ENCODE measurements around the gene LRRC15.

LRRC15 gene

DNA sequence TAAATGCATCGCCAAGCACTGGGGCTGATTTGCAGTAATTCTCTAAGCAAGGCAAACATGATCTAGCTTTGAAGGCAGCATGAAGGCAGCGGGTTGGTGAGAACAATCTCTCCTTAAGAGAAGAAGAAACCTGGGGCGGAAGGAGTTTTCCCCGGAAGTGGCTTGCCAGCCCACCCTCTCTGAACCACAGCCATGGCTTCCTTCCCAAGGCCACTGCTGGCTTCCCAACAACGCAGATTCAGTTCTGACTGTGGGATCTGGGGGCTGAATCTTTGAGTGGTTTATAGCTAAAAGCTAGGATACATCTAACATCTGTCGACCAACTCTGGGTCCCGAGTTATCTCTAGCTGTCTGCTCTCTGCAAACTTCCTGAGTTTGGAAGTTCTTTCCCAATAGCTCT is 14.2 kb downstream of the LRRC15 start:
- DNase-seq, result no peak

DNA sequence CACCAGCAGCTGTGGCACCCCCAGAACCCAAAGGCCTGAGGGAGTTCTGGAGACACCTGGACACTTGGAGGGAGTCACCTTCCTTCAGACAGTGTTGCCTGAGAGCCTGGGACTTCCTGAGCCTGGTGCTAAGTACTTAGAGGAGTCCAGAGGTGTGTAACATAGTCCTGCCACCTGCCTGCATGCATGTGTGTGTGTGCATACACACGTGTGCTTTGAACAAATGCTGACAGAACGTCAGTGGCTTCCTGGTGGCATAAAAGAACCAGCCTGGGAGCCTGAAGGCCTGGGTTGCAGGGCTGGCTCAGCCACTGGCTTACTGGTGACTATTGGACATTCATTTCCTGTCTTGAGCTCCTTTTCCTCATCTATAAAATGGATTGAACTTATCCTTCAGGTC is 15.2 kb downstream of the LRRC15 start:
- no peak for DNase-seq

DNA sequence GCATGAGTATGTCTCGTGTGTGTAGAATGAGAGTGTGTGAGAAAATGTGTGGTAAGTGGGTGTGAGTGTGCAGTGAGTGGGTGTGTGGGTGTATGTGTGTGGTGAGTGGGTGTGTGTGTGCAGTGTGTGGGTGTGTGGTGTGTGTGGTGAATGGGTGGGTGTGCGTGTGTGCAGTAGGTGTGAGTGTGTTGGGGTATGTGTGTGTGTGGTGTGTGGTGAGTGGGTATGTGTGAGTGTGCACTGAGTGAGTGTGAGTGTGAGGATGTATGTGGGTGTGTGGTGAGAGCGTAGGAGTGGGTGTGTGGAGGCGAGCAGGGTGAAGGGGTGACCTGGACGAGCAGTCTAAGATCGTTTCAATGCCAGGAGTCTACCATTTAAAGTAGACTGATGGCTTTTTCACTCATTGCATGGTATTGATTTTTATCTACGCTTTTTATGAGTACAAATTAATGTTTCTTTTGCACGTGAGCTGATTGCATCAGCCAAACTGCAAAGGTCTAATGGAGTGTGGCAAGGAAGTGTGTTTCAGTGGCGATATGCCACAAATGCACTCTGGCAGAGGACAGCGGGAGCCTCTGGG is 16.8 kb downstream of the LRRC15 start:
- DNase-seq, result no peak

DNA sequence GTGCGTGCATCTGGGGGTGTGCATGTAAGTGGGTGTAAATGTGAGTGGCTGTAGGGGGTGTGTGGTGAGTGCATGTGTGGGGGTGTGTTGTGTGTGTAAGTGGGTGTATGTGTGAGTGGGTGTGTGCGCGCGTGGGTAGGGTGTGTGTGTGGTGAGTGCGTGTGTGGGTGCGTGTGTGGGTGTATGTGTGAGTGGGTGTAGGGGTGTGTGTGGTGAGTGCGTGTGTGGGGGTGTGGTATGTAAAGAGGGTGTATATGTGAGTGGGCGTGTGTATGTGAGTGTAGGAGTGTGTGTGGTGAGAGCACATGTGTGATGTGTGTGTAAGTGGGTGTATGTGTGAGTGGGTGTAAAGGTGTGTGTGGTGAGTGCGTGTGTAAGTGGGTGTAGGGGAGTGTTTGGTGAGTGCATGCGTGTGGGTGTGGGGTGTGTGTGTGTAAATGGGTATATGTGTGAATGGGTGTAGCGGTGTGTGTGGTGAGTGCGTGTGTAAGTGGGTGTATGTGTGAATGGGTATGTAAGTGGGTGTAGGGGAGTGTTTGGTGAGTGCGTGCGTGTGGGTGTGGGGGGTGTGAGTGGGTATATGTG is 17.5 kb downstream of the LRRC15 start:
- DNase-seq, result no peak

DNA sequence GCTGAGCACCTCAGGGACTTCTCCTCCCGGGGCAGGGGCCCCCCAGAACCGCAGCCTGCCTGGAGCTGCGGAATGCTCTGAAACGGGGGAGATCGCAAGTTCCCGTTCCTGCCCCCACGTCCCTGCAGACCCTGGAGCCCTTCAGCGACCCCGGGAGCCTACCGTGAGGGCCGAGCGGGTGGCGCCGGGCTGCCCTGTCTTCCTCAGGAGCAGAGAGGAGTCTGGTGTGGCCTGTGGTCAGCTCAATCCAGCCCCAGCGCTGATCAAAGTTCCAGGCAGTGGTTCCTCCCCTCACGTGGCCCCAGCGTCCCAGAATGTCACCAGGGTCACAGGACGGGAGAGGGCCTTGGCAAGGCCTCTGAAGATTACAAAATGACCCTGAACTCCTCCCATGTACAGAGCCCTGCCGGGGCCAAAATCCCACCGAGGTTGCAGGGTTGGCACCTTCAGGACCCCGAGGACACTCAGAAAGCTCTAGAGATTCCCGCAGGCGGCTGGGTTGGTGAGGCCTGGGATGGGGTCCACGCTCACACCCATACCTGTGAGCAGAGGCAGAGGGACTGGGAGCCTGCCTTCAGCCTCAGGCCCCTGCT is 18.4 kb downstream of the LRRC15 start, which contains the start of gene CPN2:
Gene CPN2, minus strand, starts transcription at position 249 of the 593 bp plus-strand sequence. CDS start 8,626 bp downstream, outside the sequence.
- no peak for DNase-seq

DNA sequence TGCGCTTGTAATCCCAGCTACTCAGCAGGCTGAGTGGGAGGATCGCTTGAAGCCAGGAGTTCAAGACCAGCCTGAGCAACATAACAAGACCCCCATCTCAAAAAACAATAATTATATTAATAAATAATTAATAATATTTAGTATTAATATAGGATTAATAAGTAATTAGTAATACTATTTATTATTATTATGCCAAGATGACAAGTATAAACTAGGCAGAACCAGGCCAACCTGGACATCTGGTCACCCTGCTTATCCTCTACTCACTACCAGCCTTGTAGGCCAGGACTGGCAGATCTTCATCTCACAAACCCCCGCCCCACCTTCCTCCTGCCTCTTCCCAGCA is 18.8 kb downstream of the LRRC15 start:
- DNase-seq, result no peak

DNA sequence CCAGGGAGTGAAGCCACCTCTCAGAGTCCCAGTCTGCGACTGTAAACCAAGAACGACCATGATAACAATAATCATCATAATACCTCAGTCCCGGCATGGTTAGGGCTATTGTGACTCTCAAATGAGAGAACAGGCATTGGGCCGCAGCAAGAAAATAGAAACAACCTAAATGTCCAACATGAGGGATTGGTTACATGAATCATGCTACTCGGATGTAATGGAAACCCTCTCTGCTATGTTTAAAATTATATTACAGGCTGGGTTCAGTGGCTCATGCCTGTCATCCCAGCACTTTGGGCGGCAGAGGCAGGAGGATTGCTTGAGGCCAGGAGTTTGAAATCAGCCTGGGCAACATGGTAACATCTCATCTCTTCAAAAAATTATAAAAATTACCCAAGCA is 21.2 kb downstream of the LRRC15 start:
- DNase-seq, result no peak

DNA sequence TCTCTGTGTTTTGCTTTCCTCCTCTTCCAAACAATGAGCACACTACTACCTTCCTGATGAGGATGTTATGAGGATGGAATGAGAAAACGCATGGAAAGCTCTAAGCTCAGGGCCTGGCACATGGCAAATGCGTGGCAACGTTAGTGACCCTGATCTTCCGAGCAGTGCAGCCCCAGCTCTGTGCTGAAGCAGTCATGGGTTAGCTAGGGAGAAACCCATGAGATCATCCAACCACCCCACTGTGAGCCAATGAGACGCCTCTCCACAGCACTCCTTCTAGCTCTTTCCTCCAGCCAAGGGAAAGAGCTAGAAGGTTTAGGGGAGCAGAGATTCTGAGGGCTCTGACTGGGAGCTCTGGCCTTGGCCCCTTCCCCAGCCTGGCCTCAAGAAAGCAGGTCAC is 22.9 kb downstream of the LRRC15 start:
- DNase-seq, result no peak

DNA sequence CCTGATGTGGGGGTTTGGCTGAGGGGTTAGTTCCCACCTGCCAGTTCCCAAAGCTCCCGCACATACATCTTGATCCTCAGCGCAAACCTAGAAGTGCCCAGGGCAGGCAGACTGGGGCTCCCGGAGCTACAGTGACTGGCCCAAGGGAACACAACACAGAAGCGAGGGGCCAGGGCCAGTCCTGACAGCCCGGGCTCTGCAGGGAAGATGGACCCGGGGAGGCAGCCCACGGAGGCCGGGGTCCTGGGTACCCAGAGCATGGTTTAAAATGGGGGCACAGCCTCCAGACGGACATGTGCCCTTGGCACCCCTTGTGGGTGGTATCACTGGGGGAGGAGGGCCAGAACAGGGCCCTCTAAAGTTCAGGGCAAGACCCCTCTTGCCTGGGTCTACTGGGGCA is 23.5 kb downstream of the LRRC15 start:
- no peak for DNase-seq

DNA sequence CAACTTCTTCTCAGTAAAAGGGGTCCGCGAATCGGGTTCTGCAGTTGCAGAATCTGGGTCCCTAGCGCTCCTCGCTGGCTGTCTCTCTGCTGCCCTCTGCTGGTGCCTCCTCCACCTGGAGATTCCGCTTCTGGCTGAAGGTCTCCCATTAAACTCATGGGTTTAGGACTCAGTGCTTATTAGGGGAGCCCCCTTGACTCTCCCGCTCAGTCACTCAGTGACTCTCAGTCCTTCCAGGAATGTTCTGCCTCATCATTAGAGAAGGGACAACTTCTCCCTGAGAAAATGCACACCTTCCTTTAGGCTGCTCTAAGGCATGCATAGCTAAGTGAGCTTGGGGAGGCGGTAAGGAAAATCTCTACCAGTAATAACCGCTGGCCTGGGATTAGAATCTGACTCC is 25.5 kb downstream of the LRRC15 start:
- DNase-seq, result peak; percentile 76

DNA sequence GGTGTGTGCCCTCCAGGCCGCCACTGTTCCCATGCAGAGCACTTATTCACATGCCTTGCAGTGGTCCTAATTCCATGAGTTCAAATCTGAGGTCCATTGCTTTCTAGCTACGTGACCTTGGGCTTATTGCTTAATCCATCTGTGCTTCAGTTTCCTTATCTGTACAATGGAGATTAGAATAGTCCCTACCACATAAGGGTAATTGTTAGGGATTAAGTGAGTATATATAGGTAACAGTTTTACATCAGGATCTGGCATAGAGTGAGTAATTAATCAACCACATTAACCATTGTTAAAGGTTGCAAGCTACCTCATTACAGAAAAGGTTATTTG is 26.0 kb downstream of the LRRC15 start:
- DNase-seq, result no peak

DNA sequence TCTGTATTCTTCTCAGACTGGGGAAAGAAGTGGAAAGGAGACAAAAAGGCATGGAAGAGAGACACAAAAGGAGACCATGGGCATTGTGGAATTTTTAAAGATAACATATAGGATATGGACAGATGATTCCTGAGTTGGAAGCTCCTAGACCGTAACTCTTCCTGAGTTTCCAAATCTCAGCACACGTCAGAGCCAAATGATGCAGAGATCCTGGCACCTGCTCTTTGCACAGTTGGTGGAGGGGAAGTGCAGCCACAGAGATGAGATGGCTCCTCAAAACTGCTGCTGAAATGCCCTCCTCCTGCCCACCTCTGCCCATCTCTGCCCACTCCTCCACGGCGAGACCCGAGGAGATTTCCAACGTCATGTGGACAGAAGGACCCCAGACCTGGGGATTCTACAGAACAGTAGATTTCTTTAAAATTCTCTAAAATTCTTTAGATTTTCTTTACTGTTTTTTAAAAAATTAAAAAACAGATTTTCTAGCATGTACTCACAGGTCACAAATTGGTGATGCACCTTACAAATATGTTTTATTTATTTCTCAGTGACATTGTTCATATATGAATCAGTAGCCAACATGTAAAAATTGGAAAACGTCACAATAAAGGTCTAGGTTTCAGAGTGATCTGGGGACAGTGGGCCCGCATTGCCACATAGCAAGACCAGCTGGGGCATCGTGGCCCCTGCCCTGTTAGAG is 26.5 kb downstream of the LRRC15 start:
- no peak for DNase-seq

DNA sequence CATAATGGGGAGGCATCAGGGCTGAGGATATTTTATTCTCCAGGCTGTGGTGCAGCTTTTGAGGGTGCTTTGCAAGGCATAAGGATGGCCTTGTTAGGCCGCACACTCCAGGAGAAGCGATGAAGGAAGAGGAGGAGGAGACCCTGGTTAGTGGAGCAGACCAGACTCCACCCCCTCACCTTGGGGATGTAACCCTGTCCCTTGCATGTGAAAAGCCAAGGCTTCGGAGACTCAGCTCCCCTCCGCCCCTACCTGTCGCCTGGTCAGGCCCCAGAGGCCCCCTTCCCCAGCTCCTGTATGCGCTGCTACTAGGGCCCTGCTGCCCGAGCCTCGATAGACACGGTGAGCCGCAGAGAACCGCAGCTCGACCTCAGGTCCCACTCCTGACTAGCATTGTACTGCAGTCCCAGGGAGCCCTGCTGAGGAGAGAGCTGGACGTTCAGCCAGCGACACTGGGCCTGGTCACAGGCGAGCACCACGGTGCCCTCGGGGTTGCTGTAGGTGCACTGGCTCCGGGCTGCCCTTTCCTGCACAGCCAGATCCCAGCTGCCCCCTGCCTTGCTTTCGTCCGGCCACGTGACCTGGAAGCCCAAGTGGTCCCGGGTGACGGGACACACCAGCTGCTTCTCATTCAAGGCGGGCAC is 28.7 kb downstream of the LRRC15 start:
- no peak for DNase-seq

DNA sequence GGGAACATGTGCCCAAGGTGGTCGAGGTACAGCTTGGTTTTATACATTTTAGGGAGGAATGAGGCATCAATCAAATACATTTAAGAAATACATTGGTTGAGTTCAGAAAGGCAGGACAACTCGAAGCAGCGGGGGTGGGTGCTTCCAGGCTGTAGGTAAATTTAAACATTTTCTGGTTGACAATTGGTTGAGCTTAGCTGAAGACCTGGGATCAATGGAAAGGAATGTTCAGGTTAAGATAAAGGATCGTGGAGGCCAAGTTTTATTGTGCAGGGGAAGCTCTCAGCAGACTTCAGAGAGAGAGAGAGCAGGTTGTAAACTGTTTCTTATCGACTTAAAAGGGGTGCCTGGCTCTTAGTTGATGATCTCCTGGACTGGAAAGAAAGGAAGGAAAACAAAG is 29.7 kb downstream of the LRRC15 start:
- no peak for DNase-seq

DNA sequence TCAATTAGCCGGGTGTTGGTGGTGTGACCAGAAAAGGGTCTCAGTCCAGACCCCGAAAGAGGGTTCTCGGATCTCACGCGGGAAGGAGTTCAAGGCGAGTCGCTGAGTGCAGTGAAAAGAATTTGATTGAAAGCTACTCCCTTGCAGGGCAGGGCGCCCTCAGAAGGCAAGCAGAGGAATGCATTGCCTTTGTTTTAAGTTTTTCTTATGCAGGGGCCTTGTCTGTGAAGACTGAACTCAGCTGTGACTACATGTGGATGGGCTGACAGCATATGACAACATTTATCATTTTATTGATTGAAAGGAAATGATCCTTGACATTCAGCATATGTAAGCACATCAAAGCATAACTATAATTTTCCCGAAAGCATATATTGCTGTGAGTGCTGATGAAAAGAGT is 30.2 kb downstream of the LRRC15 start:
- no peak for DNase-seq

DNA sequence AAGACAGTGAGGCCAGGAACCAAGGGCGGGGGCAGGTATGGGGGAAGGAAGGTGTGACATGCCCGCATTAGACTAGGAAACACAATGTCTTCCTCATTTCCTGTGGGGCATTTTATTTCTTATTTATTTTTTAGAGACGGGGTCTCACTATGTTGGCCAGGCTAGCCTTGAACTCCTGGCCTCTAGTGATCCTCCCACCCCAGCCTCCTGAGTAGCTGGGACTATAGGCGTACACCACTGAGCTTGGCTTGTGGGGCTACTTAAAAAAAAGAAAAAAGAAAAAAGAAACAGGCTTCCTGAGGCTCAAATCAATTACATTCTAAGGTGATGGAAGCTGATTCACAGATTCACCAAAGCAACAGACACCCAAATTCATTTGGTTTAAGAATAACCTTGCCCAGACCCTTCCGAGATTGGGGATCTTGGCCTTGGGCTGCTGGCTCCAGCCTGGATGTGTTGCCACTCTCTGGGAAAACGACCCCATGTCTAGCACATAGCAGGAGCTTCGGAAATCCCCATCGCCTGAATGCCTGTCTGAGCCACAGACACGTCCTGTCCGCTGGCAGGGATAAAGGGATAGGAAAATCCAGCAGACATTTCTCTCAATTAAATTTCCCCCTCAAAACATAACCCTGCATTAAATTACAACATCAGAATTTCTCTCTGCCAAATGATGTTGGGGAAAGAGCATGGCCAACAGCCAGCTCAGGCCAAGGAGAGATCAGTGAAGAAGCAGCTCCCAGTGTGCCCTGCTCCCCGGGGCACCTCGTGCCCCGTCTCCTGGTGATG is 31.4 kb downstream of the LRRC15 start:
- DNase-seq, result no peak

DNA sequence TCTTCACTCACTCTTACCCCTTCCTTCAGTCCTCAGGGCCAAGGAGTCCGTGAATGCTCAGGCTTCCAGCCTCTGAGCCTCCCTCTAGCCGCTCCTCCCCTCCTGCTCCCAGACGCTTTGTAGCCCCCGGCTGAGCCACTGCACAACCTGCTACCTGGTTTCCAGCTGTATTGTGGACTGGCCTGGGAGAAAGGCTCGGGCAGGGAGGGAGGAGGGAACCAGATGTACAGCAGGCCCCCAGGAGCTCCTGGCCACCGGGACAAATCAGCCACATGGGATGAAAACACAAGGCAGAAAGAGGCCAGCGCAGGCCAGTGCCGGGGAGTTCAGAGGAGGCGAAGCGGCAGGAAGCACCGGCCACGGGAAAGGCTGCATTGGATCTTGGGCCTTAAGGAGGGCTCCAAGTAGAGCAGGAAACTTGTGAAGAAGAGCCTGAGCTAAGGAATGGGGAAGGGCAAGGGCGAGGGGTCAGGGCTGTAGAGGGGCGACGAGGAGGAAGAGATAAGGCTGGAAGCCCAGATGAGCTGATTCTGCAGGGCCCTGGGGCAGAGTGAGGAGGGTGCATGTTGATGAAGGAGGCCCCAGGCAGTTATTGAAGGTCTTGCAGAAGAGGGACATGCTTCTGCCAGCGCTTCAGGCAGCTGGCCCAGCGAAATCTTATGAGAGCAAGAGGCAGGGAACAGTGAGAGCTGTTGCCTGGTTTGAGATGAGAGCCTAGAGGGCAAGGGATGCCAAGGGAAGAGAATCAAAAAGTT is 32.8 kb downstream of the LRRC15 start:
- DNase-seq, result no peak

DNA sequence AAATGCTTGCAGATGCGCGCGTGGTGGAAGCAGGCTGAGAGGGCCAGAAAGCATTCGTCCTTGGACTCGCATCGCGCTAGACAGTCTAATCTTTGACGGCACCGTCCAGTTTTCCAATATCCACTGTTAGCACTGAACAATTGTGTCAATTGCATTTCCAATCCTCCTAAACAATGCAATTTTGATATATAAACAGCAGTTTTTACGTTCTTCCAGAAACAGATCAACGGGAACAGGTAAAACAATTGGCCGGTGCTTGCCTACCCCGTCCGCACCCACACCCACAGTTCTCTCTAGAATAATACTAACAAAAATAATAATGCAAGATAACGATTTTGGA is 35.6 kb downstream of the LRRC15 start:
- no peak for DNase-seq

DNA sequence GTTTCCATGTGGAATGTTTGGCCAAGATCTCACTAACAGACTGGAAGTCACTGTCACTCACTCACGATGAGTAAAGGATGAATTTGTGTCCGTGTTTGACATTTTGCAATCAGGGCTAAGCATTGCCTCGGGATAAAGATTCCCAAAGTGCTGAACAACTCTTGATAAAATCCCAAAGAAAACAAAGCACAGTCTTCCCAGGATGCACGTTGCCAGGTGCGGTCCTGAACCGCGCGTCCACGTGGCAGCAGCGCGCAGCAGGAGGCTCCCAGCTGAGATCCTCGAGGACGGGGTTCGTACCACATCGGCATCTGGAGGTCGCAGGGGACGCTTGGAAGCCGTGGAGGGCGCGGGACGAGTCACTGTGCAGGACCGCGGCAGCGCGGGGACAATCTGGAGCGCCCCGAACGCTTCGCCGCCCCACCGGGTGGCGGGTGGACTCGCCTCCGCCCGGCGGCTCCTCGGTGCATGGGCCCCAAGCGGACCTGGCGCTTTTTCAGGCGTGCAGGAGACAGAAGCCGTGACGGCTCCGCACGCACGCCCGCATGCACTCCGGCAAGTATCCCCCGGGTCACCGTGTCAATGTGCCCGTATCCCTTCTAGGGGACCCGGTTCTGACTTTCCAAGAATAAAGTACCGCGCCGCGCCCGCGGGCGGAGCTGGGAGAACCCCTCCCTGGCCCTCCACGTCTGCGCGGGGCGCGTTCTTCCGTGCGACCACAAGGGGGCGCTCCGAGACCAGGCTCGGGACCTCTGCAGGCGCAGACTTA is 36.1 kb downstream of the LRRC15 start:
- peak; percentile 93 for DNase-seq

DNA sequence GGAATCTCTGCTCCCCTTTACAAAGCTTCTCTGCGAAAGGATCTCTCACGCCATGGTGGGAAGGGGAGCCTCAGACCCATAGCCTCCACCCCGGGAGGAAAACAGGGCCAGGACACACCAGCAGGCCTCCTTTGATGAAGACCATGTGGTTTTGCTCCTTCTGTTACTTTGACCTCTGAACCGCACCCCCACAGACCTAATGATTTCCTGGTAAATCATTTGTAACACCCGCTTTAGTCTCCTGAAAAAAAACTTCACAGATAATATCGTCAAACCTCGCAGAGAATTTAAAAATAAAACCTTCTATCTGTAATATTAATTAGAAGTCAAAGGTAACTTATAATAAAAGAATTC is 36.7 kb downstream of the LRRC15 start:
- DNase-seq, result no peak

DNA sequence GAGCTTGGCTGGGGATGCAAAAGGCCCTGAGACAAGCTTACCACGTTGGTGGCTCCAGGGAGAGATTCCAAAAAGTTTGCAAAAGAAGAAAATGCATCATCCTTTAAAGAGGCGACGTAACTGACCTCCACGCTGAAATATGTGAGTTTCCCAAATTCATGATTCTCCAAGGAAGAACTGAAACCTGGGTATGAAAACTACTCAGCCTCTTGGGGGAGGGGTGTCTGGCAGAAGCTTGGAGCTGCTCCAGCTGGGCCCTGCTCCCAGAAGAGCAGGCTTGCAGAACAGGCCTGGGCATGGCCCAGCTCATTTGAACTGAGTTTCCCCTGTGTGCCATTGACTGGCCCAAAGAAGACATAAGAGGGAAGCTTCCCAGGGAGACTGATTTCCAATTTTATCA is 39.0 kb downstream of the LRRC15 start:
- DNase-seq, result no peak

DNA sequence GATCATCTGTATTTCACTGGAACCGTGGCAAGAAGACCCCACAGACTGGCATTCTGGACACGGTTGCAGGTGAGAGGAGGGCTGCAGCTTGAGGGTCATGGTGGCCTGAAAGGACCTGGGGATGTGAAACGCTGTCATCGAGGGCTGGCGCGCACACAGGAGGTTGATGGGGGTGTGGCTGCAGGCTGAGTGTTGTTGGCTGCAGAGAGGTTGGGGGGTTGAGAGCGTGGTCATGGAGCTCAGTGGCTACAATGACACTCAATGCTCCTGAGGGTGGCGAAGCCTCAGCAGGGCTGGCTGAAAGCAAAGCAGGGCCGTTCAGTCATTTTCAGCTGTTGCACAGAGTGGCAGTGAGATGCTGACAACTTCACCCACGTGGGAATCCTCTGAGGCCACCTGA is 39.4 kb downstream of the LRRC15 start:
- DNase-seq, result no peak

Data from activated CD4-positive, alpha-beta T cell treated with anti-CD3 and anti-CD28 coated beads, Interleukin-2, Interleukin-6, amounts not matched to agents 100 ng/mL and 50 ng/mL, durations not matched to agents 16 hours and 8 hours (primary cell).